Suprapubic skin (tissue), 4 donors: ENCODE measurements around the gene GGA1. TPM values are rescaled to one million over a fixed set of nuclear protein-coding genes. Genes with fewer than 3 reads are reported as not detected.
A peak's percentile ranks its signal among the peaks of the same experiment; 100 is the strongest.

Experiments
- DNase-seq, 2 donors: peaks; one replicate each; pipeline ENCODE4 v3.0.0-alpha.2; 2019; ENCODE audit warnings: low spot score in 2 of 2
- H3K27ac ChIP-seq: fragments of 200-600 bp; sonication (generic); one replicate; pipeline ENCODE4 v1.5.1; 2019
- H3K27me3 ChIP-seq: fragments of 200-600 bp; sonication (generic); one replicate; pipeline ENCODE4 v1.5.1; 2019
- H3K36me3 ChIP-seq: fragments of 200-600 bp; sonication (generic); one replicate; pipeline ENCODE4 v1.5.1; 2019
- H3K4me1 ChIP-seq: fragments of 200-600 bp; sonication (generic); one replicate; pipeline ENCODE4 v1.5.1; 2019
- H3K4me3 ChIP-seq: fragments of 200-600 bp; sonication (generic); one replicate; pipeline ENCODE4 v1.5.1; 2019; ENCODE audit warnings: mild to moderate bottlenecking
- H3K9me3 ChIP-seq: fragments of 200-600 bp; sonication (generic); one replicate; pipeline ENCODE4 v1.5.1; 2019
- CTCF ChIP-seq, 2 donors: fragments of 200-600 bp in 1 of 2; fragments of 450-650 bp in 1 of 2; sonication (generic) in 1 of 2; IDR thresholded peaks; one replicate each; pipeline ENCODE4 v1.5.1; 2016 to 2019; ENCODE audit warnings: antibody characterized with exemption in 2 of 2, mild to moderate bottlenecking in 1 of 2, moderate library complexity in 1 of 2
- EP300 ChIP-seq: sonication (generic); formaldehyde crosslinking; IDR thresholded peaks from one replicate; pipeline ENCODE4 v1.6.1; 2017; ENCODE audit warnings: antibody characterized with exemption
- POLR2A ChIP-seq, 2 donors: fragments of 450-650 bp; IDR thresholded peaks; one replicate each; pipeline ENCODE4 v1.6.1; 2017; ENCODE audit warnings: antibody characterized with exemption in 2 of 2, mild to moderate bottlenecking in 2 of 2, moderate library complexity in 2 of 2
- POLR2AphosphoS5 ChIP-seq, 3 donors: sonication (generic); formaldehyde crosslinking; IDR thresholded peaks; one replicate each; pipeline ENCODE4 v1.6.1; 2017; ENCODE audit warnings: antibody characterized with exemption in 3 of 3
- WGBS: methylation state at CpG from one replicate; pipeline ENCODE4 v1.1.5; 2018; 5-methylcytosine and 5-hydroxymethylcytosine counted together
- total RNA-seq, 4 donors: library from RNA; depleted of rRNA; stranded (reverse); fragments of >200 nt; gene quantifications; one replicate each; pipeline ENCODE4 v1.1.0, GENCODE V29; 2016

GGA1 gene
- total RNA-seq, 4 donors from 2014 or later: 52.8 to 124 (median 65.3) TPM

- peak in 1 of 2 donors; percentile 79 for DNase-seq
- H3K4me1 ChIP-seq: peaks cover 28% of the 10 kb centered on the region
- no peaks in the 10 kb centered on the region for H3K27me3 ChIP-seq
- H3K36me3 ChIP-seq: peaks cover 63% of the 10 kb centered on the region
- no peak overlapping the region for H3K27ac ChIP-seq
- H3K9me3 ChIP-seq: no peaks in the 10 kb centered on the region
- TF ChIP-seq POLR2A (IDR thresholded peaks at IDR 0.05): no peak
- TF ChIP-seq EP300: no peak
- no peak for TF ChIP-seq POLR2AphosphoS5 (IDR thresholded peaks at IDR 0.05)
- no peak for TF ChIP-seq CTCF (IDR thresholded peaks at IDR 0.05)
- WGBS: 93% methylated on average over 12 of the region's 12 CpGs
- H3K4me3 ChIP-seq: no peak overlapping the region
These were observed 12.8 kb downstream of the GGA1 start for GRCh38 chr22:37621352-37621860.

GRCh38 chr22:37623075-37624016 is 14.7 kb downstream of the GGA1 start:
- H3K9me3 ChIP-seq: no peaks in the 10 kb centered on the region
- no peak overlapping the region for H3K27ac ChIP-seq
- H3K4me3 ChIP-seq: no peak overlapping the region
- H3K4me1 ChIP-seq: peaks cover 45% of the 10 kb centered on the region
- 50% methylated on average over 17 of the region's 22 CpGs for WGBS
- peaks cover 44% of the 10 kb centered on the region for H3K36me3 ChIP-seq
- TF ChIP-seq EP300: no peak
- peak in 1 of 2 donors; percentile 92 for TF ChIP-seq CTCF (IDR thresholded peaks at IDR 0.05)
- TF ChIP-seq POLR2AphosphoS5 (IDR thresholded peaks at IDR 0.05): no peak
- no peak for TF ChIP-seq POLR2A (IDR thresholded peaks at IDR 0.05)
- no peaks in the 10 kb centered on the region for H3K27me3 ChIP-seq
- DNase-seq: no peak

GRCh38 chr22:37624017-37624365 is 15.4 kb downstream of the GGA1 start:
- Histone ChIP-seq H3K4me3 (no peak overlapping the region), H3K4me1 (peaks cover 45% of the 10 kb centered on the region), H3K27me3 (no peaks in the 10 kb centered on the region), H3K36me3 (peaks cover 42% of the 10 kb centered on the region), H3K27ac (no peak overlapping the region), H3K9me3 (no peaks in the 10 kb centered on the region)
- no peak for TF ChIP-seq POLR2AphosphoS5 (IDR thresholded peaks at IDR 0.05)
- TF ChIP-seq EP300: no peak
- TF ChIP-seq CTCF (IDR thresholded peaks at IDR 0.05): no peak
- TF ChIP-seq POLR2A (IDR thresholded peaks at IDR 0.05): no peak
- 27% methylated on average over 6 of the region's 6 CpGs for WGBS
- peak in 1 of 2 donors; percentile 77 for DNase-seq

GRCh38 chr22:37624876-37625275 is 16.2 kb downstream of the GGA1 start:
- peaks cover 40% of the 10 kb centered on the region for H3K36me3 ChIP-seq
- no peaks in the 10 kb centered on the region for H3K9me3 ChIP-seq
- peaks cover 46% of the 10 kb centered on the region for H3K4me1 ChIP-seq
- H3K27ac ChIP-seq: no peak overlapping the region
- no peak for DNase-seq
- H3K27me3 ChIP-seq: no peaks in the 10 kb centered on the region
- no peak overlapping the region for H3K4me3 ChIP-seq
- 87% methylated on average over 7 of the region's 7 CpGs for WGBS
- no peak for TF ChIP-seq POLR2A (IDR thresholded peaks at IDR 0.05)
- TF ChIP-seq CTCF (IDR thresholded peaks at IDR 0.05): no peak
- TF ChIP-seq EP300: no peak
- TF ChIP-seq POLR2AphosphoS5 (IDR thresholded peaks at IDR 0.05): no peak

- no peak for TF ChIP-seq POLR2A (IDR thresholded peaks at IDR 0.05)
- TF ChIP-seq EP300: no peak
- Histone ChIP-seq H3K9me3 (no peaks in the 10 kb centered on the region), H3K4me3 (no peak overlapping the region), H3K27ac (peak overlapping the region; percentile 53), H3K4me1 (peaks cover 48% of the 10 kb centered on the region), H3K27me3 (no peaks in the 10 kb centered on the region), H3K36me3 (peaks cover 40% of the 10 kb centered on the region)
- peak in 1 of 2 donors; percentile 72 for DNase-seq
- WGBS: 60% methylated on average over 6 of the region's 14 CpGs
These were observed 17.1 kb downstream of the GGA1 start for GRCh38 chr22:37625737-37626136.
